D721Med (cell line): ENCODE results near the gene C6orf47.

ENCODE experiments used
- DNase-seq: peaks from one replicate; pipeline ENCODE4 v3.0.0; 2011; ENCODE audit warnings: low spot score; ENCODE audit not compliant: insufficient read length
- FAIRE-seq: peaks from 2 replicates; lab custom pipeline; 2011; peaks lifted over from hg19 to GRCh38; lab: Jason Lieb, UNC
- CTCF ChIP-seq: IDR thresholded peaks from 2 replicates; pipeline ENCODE4 v1.5.1; 2012; ENCODE audit warnings: mild to moderate bottlenecking, control low read depth; ENCODE audit not compliant: insufficient read depth; ENCODE audit errors: missing control alignments

C6orf47 gene

GRCh38 chr6:31657406-31658157 is 3.0 kb downstream of the C6orf47 start:
- FAIRE-seq, result no peak
- DNase-seq, result no peak
- no peak for TF ChIP-seq CTCF

- FAIRE-seq, result no peak
- no peak for TF ChIP-seq CTCF
Observed at GRCh38 chr6:31655349-31656237, 5.0 kb downstream of the C6orf47 start, which contains the start of gene APOM. Gene APOM (plus strand): TSS chr6:31655894. CDS start chr6:31655967, 73 bp downstream.

GRCh38 chr6:31654574-31655348 is 5.8 kb downstream of the C6orf47 start:
- no peak for DNase-seq
- no peak for TF ChIP-seq CTCF
- FAIRE-seq, result no peak

More at GRCh38 chr6:31655349-31656237, 5.0 kb downstream of the C6orf47 start, which contains the start of gene APOM:
- DNase-seq, result no peak

GRCh38 chr6:31652925-31653724 is 7.5 kb downstream of the C6orf47 start:
- FAIRE-seq, result no peak
- DNase-seq, result peak; percentile 84
- TF ChIP-seq CTCF, result peak; percentile 30

- FAIRE-seq (no peak), DNase-seq (peak; percentile 67)
- TF ChIP-seq CTCF, result no peak
Observed at GRCh38 chr6:31651602-31652191, 8.9 kb downstream of the C6orf47 start.

GRCh38 chr6:31645325-31645724 is 15.3 kb downstream of the C6orf47 start:
- DNase-seq (no peak), FAIRE-seq (no peak)
- TF ChIP-seq CTCF, result no peak
